Fibroblast of skin of left quadriceps (primary cell): ENCODE results near the gene IFTAP.
"Not testable (repeated sequence)": the region's sequence is repeated elsewhere in the genome, so short reads cannot be mapped to it uniquely, and the experiment has no call there.

ENCODE experiments used
- DNase-seq, 2 experiments: peaks; one replicate each; pipeline ENCODE4 v3.0.0-alpha.2; 2013; ENCODE audit warnings: low read depth in 2 of 2

Gene IFTAP

GRCh38 chr11:36594316-36594989 lies at the start of gene IFTAP:
TSS of gene IFTAP (plus strand) at chr11:36594502. CDS start at chr11:36610104, 15,602 bp downstream.
- peak; percentile 85 for DNase-seq

GRCh38 chr11:36550385-36551115 lies 43.8 kb upstream of the IFTAP start:
- DNase-seq = no peak

DNA sequence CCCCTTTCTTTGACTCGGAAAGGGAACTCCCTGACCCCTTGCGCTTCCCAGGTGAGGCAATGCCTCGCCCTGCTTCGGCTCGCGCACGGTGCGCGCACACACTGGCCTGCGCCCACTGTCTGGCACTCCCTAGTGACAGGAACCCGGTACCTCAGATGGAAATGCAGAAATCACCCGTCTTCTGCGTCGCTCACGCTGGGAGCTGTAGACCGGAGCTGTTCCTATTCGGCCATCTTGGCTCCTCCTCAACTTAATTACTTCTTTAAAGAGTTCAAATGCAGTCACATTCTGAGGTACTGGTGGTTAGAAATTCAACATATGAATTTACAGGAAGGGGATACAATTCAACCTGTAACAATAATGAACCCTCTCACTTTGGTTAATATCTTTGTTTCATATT lies 36.9 kb upstream of the IFTAP start:
- DNase-seq = not testable (repeated sequence)

GRCh38 chr11:36557991-36558390 lies 36.3 kb upstream of the IFTAP start:
- DNase-seq = no peak

DNA sequence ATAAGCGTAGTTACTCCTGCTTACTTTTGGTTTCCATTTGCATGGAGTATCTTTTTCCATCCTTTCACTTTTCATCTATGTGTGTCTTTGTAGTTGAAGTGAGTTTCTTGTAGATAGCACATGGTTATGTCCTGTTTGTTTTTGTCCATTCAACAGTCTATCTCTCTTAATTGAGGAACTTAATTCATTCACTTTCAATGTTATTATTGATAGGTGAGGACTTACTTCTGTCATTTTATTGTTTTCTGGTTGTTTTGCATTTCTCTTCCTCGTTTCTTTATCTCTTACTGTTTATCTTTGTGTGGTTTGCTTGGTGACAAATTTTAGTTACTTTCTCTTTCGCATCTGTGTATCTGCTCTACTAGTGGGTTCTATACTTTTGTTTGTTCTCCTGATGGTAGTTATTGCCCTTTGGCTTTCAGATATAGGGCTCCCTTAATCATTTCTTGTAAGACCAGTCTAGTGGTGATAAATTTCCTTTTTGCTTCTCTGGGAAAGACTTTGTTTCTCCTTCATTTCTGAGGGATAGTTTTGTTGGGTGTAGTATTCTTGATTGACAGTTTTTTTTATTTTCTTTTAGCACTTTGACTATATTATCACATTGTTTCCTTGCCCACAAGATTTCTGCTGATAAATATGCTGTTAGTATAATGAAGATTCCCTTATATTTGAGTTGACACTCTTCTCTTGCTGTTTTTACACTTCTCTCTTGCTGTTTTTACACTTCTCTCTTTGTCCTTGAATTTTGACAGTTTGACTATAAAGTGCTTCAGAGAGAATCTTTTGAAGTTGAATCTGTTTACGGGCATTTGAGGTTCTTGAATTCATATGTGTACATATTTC lies 35.5 kb upstream of the IFTAP start:
- no peak for DNase-seq

DNA sequence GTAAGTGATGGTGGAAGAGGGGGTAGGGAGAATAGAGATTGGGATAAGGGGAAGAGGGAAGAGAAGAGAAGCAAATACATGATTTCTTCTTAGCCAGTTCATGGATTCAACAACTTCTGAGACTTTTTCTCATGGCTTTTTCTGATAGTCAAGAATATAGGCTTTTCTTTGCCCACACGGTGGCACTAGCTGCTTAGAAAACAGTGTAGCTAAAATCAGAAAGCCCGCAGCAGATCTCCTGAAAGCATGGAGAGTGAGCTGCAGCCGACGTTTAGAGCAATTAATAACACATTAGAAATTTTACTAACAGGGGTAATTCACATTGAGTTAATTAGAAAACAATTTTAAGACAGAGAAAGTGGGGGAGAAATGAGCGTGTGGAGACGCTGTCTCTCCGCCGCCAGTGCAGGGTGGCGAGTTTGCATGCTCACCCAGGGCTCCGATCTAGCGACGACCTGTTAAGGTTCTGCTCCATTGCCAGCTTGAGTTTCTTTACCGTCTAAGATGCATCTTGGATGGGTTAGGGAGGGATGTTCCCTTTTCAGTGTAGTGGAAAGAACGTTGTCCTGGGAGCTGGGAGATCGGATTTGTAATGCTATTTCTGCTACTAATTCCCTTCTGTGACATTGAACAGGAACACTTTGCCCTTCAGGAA lies 29.8 kb upstream of the IFTAP start:
- DNase-seq = peak; percentile 33 to 35

DNA sequence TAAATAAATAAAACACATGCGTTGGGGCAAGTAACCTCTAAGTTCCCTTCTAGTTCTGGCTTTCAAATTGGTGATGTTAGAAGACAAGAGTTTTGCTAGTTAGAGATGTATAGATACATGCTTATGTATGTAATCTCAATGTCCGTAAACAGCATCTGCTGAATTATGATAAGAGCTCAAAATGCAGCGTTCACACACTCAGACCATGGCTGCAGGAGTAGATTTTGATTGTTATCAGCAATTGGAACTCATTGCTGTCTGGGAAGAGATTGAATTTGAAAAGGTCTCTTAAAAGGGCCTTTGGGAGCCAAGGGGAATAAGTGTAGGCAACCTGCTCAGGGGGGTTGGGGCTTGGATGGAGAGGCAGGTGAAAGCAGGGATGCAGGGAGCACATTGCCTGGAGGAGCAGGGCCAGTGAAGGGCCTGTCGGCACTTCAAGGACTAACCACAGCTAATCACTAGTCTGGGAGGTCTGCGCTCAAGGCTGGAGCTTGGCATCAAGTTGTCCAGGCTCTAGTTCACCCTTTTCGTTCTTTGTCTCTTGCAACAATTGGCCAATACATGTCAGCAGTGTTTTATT lies 29.2 kb upstream of the IFTAP start:
- DNase-seq = no peak

DNA sequence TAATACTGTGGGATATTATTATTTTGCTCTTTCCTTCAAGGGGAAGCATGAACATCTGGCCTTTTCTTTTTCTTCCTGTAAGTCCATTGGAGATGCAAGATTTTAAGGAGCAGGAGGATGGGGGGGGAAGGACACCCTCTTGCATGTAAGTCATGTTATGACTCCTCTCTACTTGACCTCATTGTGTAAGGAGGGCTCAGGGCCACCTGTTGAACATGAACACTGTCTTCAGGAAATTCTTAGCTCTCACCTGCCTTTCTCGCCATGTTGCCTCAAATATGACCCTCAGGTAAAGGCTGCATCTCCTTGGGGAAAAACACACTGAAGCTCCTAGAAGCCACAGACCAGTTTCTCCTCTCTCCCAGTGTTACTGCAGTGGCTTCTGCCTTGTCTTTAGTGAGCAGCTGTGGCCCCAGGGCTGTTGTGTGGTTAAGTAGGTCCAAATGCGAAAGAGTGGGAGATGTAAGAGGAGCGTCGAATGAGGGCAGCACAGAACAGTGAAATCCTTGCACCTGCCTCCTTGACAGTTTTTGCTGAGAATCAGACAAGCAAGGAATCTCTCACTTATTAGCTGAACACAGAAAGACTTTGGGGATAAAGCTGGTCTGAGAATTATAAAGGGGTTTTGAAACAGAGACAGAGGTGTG lies 27.8 kb upstream of the IFTAP start:
- DNase-seq = no peak

- no peak for DNase-seq
Measured at GRCh38 chr11:36567694-36568093, 26.6 kb upstream of the IFTAP start, which contains the start of gene RAG1. TSS of gene RAG1 (plus strand) at chr11:36568007. CDS start at chr11:36573305, 5,298 bp downstream.

DNA sequence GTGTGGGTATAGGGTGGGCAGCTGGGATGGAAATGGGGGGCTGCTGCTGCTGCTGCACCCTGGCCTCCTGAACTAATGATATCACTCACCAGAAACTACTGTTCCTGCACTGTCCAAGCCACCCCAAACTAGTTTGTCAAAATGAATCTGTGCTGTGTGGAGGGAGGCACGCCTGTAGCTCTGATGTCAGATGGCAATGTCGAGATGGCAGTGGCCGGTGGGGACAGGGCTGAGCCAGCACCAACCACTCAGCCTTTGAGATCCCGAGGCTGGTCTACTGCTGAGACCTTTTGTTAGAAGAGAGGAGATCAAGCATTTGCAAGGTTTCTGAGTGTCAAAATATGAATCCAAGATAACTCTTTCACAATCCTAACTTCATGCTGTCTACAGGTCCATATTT lies 25.2 kb upstream of the IFTAP start:
- DNase-seq = no peak

GRCh38 chr11:36574486-36574885 lies 19.8 kb upstream of the IFTAP start:
- no peak for DNase-seq

GRCh38 chr11:36577373-36577772 lies 16.9 kb upstream of the IFTAP start:
- DNase-seq = no peak

DNA sequence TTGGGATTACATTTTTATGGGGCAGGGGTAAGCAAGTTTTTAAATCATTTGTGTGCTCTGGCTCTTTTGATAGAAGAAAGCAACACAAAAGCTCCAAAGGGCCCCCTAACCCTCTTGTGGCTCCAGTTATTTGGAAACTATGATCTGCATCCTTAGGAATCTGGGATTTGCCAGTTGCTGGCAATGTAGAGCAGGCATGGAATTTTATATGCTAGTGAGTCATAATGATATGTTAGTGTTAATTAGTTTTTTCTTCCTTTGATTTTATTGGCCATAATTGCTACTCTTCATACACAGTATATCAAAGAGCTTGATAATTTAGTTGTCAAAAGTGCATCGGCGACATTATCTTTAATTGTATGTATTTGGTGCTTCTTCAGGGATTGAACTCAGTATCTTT lies 16.4 kb upstream of the IFTAP start:
- peak; percentile 38 to 45 for DNase-seq

GRCh38 chr11:36578458-36578857 lies 15.8 kb upstream of the IFTAP start:
- DNase-seq = no peak

DNA sequence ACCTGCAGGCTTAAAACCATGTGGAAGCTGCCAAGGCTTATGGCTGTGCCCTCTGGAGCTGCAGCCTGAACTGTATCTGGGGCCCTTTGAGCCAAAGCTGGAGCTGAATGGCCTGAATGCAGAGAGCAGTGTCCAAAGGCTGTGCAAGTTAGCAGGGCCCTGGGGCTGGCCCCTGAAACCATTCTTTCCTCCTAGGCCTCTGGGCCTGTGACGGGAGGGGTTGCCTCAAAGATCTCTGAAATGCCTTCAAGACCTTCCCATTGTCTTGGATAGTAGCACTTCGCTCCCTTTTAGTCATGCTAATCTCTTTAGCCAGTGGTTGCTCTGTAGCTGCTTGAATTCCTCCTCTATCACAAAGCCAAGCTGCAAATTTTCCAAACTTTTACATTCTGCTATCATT lies 12.8 kb upstream of the IFTAP start:
- DNase-seq = no peak

GRCh38 chr11:36583667-36584066 lies 10.6 kb upstream of the IFTAP start:
- no peak for DNase-seq

DNA sequence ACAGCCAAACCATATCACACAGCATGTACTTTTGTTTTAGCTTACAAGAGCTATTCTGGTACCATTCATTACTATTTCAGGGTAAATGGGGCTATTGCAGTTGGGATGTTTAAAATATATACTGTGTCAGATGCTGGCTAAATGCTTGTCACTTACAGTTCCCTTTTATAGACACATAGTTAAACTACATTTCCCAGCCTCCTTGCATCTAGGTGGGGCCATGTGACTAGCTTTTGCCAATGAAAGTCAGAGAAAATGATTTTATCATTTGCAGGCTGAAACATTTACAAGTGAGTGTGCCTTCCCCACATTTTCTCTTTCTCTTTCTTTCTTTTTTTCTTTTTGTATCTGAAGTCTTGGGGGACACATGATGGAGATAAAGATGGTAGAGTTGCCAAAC lies 7.8 kb upstream of the IFTAP start:
- DNase-seq = no peak

- no peak for DNase-seq
Measured at GRCh38 chr11:36588099-36588498, 6.2 kb upstream of the IFTAP start.

DNA sequence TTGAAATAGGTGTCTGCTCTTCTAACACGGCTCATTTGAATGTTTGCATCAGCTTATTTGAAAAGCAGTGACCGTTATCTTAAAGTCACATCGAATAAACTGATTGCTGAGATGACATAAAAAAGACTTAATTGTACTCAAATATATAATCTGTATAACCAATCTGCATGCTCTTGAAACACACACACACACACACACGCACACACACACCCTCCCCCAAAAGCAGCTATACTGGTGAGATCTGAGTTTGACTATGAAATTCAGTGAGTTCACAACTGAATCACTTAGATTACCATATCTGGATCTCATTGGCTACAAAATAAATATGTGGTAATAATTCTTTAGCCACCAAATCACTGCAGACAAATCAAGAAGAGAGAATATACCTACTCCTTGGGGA lies 3.8 kb upstream of the IFTAP start:
- no peak for DNase-seq

GRCh38 chr11:36591433-36591832 lies 2.9 kb upstream of the IFTAP start:
- DNase-seq = no peak

GRCh38 chr11:36596880-36597279 lies 2.6 kb downstream of the IFTAP start:
- DNase-seq = no peak
